SK-N-SH (cell line): ENCODE measurements around the gene ABCB6. TPM values are rescaled to one million over a fixed set of nuclear protein-coding genes. Genes with fewer than 3 reads are reported as not detected.

Experiments
- CHD2 ChIP-seq: fragments of 150-350 bp; IDR thresholded peaks from 2 replicates; pipeline ENCODE4 v1.6.1; 2018; ENCODE audit warnings: low read length; ENCODE audit not compliant: partially characterized antibody
- ELF1 ChIP-seq: IDR thresholded peaks from 2 replicates; pipeline ENCODE4 v1.4.0; 2012
- EP300 ChIP-seq, 2 experiments: IDR thresholded peaks; 2 replicates each; pipeline versions ENCODE4 v1.4.0 to v1.6.1; 2012; ENCODE audit warnings: borderline replicate concordance in 1 of 2, low read depth in 1 of 2, low read length in 1 of 2
- EZH2phosphoT487 ChIP-seq: fragments of 200-600 bp; sonication (generic); IDR thresholded peaks from 2 replicates; pipeline ENCODE4 v1.6.1; 2017; ENCODE audit warnings: low read depth, mixed run types, mild to moderate bottlenecking, antibody characterized with exemption, moderate library complexity, borderline replicate concordance
- FOXJ3 ChIP-seq: sonication (generic); formaldehyde crosslinking; IDR thresholded peaks from 2 replicates; pipeline ENCODE4 v1.5.1; 2020; ENCODE audit warnings: mild to moderate bottlenecking, missing genetic modification reagents
- JUND ChIP-seq: IDR thresholded peaks from 2 replicates; pipeline ENCODE4 v1.4.0; 2012
- MEF2A ChIP-seq: IDR thresholded peaks from 2 replicates; pipeline ENCODE4 v1.4.0; 2012; ENCODE audit warnings: low read depth, borderline replicate concordance
- RAD21 ChIP-seq: IDR thresholded peaks from 2 replicates; pipeline ENCODE4 v1.6.1; 2012; ENCODE audit warnings: mild to moderate bottlenecking, low read length
- RCOR1 ChIP-seq: fragments of 150-350 bp; IDR thresholded peaks from 2 replicates; pipeline ENCODE4 v1.6.1; 2017; ENCODE audit warnings: antibody characterized with exemption, low read length
- RXRA ChIP-seq: IDR thresholded peaks from 2 replicates; pipeline ENCODE4 v1.4.0; 2012; ENCODE audit warnings: low read depth, mild to moderate bottlenecking, borderline replicate concordance
- SIN3A ChIP-seq: IDR thresholded peaks from 2 replicates; pipeline ENCODE4 v1.6.1; 2012; ENCODE audit warnings: low read depth, mild to moderate bottlenecking, low read length, moderate library complexity, borderline replicate concordance
- TEAD4 ChIP-seq: IDR thresholded peaks from 2 replicates; pipeline ENCODE4 v1.4.0; 2012; ENCODE audit warnings: mild to moderate bottlenecking, borderline replicate concordance; ENCODE audit not compliant: insufficient read depth
- polyA plus RNA-seq, 3 experiments: library from polyadenylated mRNA; depleted of rRNA; stranded (reverse); fragments of >200 nt; gene quantifications; 2 replicates each; pipeline ENCODE4 v1.2.3, GENCODE V29; 2012
- TF ChIP-seq, protein P1 (sequence below): fragments of 150-350 bp; IDR thresholded peaks from 2 replicates; pipeline ENCODE4 v1.6.1; 2017; ENCODE audit warnings: antibody characterized with exemption, low read length, low read depth, borderline replicate concordance
- TF ChIP-seq, protein P2 (sequence below): IDR thresholded peaks from 2 replicates; pipeline ENCODE4 v1.6.1; 2012; ENCODE audit warnings: mild to moderate bottlenecking, low read depth, low read length, moderate library complexity
- TF ChIP-seq, protein P3 (sequence below): fragments of 150-350 bp; IDR thresholded peaks from 2 replicates; pipeline ENCODE4 v1.6.1; 2016; ENCODE audit warnings: mild to moderate bottlenecking, low read depth, low read length

The ABCB6 gene
- polyA plus RNA-seq, 1 of the 3 experiments (the other 2 are of a cell fraction), result 27.4 TPM

DNA sequence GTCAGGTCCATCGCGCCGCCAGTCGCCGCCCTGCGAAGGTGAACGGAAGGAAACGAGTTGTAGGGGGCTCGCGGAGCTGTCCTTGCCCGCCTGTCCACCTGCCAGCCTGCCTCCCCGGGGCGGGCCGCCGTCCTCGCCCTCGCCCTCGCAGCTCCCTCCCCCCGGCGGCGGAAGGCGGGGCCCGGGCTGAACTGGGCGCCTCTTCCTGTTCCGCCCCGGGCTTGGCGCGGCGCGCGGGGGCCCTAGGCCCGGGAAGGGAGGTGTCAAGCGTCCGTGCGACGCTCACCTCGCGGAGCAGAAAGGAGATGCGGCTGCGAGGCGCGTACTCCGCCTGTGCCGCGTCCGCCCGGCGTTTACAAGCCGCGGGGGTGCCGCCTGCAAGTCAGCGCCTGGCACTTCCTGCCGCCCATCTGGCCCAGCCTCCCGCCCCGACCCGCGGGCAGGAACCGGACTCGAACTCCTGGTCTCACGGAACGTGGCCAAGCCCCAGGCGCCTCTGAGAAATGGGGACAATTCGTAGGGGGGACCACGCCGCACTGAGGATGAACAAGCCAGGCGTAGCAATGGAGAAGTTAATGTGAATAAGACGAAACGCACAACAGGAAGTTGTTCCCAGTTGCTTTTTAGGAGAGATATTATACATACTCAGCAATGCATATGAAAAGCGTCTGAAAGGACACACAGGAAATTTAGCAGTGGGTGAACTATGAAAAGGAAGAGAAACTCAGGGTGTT, 41.8 kb downstream of the ABCB6 start, which contains the start of gene CNPPD1 (continued):
- no peak for TF ChIP-seq TEAD4
- TF ChIP-seq EP300 (IDR thresholded peaks at IDR 0.05; ENCODE audit: borderline replicate concordance in 1 of 2, low read depth in 1 of 2, low read length in 1 of 2), result no peak
- no peak for TF ChIP-seq MEF2A
- TF ChIP-seq, protein P1, sequence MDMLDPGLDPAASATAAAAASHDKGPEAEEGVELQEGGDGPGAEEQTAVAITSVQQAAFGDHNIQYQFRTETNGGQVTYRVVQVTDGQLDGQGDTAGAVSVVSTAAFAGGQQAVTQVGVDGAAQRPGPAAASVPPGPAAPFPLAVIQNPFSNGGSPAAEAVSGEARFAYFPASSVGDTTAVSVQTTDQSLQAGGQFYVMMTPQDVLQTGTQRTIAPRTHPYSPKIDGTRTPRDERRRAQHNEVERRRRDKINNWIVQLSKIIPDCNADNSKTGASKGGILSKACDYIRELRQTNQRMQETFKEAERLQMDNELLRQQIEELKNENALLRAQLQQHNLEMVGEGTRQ, result no peak
- TF ChIP-seq ELF1, result peak; percentile 79; the same call in 1 of the 2 replicates
- TF ChIP-seq RCOR1, result no peak
- no peak for TF ChIP-seq RXRA
- no peak for TF ChIP-seq JUND
- peak; percentile 62; the same call in 1 of the 2 replicates for TF ChIP-seq SIN3A
- TF ChIP-seq, protein P2, sequence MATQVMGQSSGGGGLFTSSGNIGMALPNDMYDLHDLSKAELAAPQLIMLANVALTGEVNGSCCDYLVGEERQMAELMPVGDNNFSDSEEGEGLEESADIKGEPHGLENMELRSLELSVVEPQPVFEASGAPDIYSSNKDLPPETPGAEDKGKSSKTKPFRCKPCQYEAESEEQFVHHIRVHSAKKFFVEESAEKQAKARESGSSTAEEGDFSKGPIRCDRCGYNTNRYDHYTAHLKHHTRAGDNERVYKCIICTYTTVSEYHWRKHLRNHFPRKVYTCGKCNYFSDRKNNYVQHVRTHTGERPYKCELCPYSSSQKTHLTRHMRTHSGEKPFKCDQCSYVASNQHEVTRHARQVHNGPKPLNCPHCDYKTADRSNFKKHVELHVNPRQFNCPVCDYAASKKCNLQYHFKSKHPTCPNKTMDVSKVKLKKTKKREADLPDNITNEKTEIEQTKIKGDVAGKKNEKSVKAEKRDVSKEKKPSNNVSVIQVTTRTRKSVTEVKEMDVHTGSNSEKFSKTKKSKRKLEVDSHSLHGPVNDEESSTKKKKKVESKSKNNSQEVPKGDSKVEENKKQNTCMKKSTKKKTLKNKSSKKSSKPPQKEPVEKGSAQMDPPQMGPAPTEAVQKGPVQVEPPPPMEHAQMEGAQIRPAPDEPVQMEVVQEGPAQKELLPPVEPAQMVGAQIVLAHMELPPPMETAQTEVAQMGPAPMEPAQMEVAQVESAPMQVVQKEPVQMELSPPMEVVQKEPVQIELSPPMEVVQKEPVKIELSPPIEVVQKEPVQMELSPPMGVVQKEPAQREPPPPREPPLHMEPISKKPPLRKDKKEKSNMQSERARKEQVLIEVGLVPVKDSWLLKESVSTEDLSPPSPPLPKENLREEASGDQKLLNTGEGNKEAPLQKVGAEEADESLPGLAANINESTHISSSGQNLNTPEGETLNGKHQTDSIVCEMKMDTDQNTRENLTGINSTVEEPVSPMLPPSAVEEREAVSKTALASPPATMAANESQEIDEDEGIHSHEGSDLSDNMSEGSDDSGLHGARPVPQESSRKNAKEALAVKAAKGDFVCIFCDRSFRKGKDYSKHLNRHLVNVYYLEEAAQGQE, result peak; percentile 31
- TF ChIP-seq CHD2, result peak; percentile 7
- TF ChIP-seq RAD21, result no peak
- TF ChIP-seq, protein P3, sequence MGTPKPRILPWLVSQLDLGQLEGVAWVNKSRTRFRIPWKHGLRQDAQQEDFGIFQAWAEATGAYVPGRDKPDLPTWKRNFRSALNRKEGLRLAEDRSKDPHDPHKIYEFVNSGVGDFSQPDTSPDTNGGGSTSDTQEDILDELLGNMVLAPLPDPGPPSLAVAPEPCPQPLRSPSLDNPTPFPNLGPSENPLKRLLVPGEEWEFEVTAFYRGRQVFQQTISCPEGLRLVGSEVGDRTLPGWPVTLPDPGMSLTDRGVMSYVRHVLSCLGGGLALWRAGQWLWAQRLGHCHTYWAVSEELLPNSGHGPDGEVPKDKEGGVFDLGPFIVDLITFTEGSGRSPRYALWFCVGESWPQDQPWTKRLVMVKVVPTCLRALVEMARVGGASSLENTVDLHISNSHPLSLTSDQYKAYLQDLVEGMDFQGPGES, result no peak
- 0 out of 2 replicates have a peak, but pooled peaks have one; percentile 5 for TF ChIP-seq FOXJ3 (CRISPR knock-in tag)
- TF ChIP-seq EZH2phosphoT487, result no peak
